Activated T-cell treated with anti-CD3 and anti-CD28 coated beads for 1 hour (primary cell): ENCODE data around the gene CPED1.
"Not testable (repeated sequence)": the region's sequence is repeated elsewhere in the genome, so short reads cannot be mapped to it uniquely, and the experiment has no call there.

Experiments
- DNase-seq: peaks from one replicate; pipeline ENCODE4 v3.0.0-alpha.2; 2020; ENCODE audit warnings: low read depth

The CPED1 gene

DNA sequence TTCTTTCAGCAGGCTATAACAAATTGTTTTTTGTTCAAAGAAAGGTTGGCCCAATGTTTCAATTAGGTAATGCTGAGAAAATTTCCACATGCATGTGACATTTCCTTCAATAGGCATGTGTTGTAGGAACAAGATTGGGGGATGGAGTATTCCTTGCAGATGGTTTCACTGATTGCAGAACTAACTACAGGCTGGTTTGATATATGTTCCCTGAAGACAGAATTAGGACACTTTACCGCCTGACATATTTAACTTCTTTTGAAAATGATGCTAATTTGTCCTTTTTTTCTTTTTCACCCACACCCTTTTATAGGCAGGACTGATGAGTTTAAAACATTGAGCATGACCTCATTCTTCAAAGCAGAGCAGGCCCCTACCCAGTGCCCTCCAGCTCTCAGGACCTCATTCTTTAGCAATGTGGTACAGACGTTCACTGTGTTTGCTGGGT lies 163.3 kb downstream of the CPED1 start:
- no peak for DNase-seq

DNA sequence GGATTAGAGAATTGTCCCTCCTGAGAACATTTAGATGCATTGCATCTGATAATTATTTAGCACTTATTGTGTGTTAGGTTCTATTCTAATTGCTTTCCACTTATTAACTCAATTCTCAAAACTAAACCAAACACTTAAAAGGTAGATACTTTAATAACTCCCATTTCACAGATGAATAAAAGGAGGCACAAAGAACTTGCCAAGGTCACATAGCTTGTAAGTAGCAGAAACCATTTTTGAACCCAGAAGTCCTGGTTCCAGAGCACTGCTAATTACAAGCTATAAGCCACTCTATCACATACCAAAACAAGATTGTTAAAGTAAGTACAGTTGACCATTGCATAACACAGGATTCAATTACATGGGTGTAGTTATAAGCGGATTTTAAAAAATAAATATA lies 164.9 kb downstream of the CPED1 start:
- DNase-seq, result no peak

DNA sequence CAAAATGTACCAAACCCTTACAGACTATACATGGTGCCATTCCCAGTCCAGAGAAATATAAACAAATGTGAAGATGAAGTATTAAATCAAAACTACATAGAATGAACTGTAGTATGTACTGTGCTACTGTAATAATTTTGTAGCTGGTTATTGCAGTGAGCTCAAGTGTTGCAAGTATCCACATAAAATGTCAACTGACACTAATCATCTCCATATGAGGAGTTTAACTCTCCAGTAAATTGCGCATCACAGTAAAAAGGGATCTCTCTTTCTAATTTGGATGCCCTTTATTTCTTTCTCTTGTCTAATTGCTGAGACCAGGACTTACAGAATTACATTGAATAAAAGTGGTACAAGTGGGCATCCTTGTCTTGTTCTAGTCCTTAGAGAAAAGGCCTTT lies 165.5 kb downstream of the CPED1 start:
- no peak for DNase-seq

DNA sequence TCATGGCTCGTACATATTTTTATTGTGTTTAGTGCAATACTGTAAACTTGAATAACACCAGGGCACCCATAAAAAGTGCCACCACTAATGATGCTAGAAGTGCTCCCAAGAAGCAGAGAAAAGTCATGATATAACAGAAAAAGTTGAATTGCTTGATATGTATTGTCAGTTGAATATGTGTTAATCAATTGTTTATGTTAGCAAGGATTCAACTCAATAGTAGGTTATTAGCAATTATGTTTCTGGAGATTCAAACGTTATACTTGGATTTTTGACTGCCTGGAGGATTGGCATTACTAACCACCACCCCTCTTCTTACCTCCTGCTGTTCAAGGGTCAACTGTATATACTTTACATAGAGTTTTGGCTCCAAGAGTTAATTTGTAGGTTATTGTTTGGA lies 168.3 kb downstream of the CPED1 start:
- DNase-seq, result no peak

DNA sequence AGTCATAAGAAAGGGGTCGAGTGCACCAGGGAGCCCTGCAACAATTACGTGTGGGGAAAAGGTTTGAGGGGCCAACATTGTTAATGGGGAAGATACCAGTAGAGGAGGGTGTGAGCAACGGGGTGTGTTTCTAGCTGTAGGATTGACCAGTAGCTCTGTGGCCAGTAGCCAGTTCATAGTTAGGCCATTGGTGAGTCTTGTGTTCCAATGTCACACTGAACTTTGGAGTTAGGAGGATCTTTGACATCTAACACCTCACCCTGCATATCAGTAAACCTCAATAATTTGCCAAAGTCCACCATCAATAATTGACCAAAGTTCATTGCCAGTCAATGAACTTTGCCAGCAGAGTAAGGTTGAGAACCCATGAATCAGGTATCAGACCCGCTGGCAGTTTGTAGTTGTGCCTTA lies 168.8 kb downstream of the CPED1 start:
- DNase-seq, result no peak

DNA sequence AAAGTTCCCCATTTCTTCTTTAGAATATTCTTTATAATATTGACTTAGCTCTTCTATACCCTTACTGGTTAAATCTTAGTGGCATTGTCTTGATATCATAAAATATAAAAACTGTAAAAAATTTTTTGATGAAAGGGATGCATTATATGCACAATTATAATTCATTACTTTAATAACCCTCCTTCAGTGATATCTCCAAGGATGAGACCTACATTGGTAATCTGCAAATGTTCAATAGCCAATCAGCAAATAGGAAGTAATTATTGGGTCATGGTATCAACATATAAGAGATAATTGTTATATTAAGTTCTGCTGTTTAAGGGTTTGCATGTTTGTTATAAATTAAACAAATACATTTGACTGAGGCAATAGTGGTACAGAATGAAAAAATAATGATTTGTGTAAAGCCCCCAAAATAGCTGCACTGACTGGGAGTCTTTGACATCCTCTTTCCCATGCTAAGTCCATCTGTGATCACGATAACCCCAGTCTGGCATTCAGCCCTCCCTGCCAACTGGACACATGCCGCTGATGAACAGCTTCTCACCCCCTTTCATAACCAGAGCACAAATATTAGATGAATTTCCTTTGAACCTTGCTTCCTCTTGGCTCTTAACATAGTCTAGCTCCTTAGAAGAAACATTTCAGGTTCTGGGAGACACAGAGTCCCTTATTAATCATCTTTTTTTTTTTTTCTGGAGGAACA lies 169.5 kb downstream of the CPED1 start:
- no peak for DNase-seq

DNA sequence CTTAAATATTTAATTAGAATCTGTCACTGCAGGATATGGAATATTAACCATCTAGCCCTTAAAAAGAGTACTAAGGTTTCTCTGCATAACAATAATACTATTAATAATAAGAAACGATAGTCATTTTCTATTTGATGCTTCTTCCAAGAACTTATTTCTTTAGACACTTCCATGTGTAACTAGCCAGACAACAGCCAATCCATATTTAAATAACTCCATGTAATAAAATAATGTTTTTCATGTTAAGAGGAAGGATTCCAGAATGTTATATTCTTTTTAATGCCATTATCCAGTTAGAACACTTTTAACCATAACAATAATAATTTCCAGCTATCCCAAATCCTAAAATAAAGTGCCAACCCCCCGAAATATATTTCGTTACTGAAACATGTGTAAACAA lies 170.2 kb downstream of the CPED1 start:
- DNase-seq, result no peak

DNA sequence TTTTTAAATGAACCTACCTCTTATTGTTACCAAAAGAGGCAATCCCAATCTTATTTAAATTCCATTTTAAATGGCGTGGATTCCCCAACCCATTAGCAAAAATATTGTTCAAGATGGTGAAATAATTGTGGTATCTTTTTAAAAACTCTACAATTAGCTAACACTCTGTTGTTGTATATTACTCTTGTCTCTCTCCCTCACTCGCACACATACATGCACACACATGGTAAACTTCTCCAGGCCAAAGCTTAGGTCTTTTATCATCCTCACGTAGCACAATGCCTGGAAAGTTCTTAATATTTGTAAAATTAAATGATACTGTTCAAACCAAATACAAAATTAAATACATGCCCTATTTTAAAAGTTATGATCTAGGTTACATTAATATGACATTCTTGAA lies 171.0 kb downstream of the CPED1 start:
- DNase-seq, result no peak

DNA sequence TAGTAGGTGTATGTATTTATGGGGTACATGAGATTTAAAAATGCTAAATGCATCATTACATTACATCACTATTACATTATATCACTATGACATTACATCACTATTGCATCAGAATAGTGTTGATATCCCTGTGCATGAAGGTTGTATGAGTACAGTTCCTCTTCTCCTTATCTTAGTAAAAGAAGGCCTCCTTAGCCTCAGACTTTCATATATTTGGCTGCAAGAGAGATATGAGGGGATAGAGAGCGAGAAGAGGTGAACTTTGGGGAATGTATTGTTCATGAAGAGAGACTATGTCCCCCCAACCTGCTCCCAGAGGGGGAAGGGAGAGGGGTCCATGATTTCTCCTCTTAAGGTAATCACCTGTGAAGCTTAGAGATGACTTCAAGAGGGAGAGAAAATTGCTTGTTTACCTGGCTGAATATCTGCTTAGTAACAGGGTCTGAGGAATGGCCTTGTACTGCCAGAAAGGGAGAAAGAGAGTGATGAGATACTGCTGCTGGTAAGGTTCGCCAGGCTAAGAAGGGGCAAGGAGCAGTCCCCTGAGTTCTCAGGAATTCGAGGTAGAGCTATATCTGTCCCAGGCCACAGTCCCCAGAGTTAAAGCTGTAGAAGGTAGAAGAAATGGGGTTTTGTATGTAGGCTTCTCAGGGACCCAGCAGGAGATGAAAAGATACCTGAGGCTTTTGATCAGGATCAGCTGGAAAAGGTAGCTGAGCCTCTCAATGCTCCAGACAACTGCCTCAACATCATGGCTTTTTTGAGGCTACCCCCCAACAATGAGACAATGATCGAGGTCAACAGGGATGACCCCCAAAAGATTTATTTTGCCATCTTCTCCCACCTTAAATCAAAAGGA lies 171.9 kb downstream of the CPED1 start:
- no peak for DNase-seq

DNA sequence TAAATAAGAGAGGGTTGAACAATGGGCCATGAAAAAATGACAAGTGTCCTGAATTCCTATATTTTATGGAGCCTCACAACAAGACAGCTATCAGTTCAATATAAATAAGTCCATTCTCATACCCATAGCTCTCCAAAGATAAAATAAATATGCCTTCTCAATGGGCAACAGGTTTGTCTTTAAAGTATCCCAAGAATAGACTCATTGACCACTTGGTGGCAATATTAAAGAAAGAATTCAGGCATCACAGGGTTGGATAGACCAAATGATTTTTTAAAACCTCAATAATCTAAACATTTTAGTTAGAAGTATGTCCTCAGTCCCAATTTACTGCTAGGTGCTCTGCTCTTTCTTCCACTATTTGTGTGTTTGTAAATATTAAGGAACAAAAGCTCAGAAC lies 175.2 kb downstream of the CPED1 start:
- DNase-seq, result no peak

DNA sequence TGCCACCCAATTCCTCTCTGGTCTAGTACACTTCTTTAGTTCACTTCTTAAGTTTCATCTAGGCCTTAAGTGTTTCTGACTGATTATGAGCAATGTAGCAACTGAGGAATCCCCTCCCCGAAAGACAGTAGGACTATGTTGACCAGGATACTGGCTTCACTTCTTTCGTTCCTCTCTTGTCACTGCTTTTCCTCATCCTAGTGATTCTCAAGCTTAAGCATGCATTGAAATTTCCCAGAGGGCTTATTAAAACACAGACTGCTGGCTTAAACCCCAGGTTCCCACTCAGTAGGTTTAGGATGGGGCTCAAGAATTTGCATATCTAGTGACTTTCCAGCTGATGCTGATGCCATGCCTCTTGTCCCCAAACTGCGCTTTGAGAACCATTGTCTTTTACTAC lies 175.7 kb downstream of the CPED1 start:
- DNase-seq, result no peak

DNA sequence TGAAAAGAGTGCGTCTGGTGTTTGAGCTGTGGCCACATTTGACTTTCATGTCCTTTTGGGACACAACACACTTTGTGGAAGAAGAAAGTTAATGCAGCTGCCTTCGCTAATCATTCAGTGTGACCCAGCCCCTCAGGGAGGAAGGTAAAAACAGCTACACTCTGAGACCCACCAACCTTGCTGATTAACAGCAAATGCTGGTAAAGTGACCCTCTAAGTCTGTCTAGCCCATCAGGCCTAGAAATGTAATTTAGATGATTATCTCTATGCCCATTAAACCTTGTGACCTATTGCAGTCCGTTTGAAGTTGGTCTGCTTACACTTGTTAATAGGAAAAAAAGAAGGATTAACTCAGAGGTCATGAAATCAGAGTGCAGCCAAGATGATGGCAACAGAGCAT lies 178.4 kb downstream of the CPED1 start:
- no peak for DNase-seq

DNA sequence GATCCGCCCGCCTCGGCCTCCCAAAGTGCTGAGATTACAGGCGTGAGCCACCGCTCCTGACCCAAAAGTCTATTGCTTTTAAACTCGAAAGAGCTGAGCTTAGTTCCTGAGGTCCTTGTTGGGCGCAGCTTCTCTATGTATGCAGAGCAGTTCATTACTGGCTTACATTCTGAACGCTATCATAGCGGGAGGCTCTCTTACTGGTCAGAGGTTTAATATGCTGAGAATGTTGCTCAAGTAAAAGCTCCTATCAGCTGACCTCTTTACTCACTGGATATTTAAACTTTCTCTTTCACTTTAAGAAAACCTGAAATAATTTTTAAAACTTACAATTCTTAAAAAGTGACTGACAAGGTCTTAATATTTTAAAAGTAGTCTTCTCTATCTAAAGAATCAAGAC lies 179.5 kb downstream of the CPED1 start:
- DNase-seq, result no peak

DNA sequence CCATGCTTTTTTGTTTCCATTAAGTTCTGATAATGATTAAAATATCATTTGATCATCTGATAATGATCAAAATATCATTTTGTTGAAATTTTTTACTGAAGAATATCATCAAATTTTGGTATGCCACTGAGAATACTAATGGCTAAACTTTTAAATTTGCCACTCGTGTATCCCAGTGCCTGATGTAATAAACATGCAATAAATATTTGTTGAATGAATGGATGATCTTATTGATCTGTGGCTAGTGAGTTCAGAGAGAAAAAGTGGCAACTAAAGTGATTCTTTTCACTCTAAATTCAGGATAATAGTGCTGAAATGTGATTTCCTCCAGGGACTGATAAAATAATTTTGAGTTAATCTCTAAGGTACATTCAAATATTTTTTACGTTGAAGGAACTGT lies 181.0 kb downstream of the CPED1 start:
- DNase-seq, result no peak

DNA sequence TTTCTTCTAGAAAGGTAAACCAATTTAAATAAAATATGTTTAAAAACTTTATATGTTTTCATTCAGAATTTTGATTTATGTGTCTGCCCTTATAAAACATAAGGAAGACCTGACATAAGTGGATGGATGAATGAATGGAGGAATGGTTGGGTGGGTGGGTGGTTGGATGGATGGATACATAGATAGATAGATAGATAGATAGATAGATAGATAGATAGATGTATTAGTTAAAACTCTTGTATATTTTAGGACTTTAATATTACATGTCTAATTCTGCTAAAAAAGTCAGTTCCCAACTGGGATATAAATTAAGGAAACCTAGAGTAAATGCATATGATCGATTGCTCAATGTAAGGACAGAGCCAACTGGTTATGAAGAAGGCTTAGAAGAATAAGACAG lies 184.0 kb downstream of the CPED1 start:
- DNase-seq, result no peak

DNA sequence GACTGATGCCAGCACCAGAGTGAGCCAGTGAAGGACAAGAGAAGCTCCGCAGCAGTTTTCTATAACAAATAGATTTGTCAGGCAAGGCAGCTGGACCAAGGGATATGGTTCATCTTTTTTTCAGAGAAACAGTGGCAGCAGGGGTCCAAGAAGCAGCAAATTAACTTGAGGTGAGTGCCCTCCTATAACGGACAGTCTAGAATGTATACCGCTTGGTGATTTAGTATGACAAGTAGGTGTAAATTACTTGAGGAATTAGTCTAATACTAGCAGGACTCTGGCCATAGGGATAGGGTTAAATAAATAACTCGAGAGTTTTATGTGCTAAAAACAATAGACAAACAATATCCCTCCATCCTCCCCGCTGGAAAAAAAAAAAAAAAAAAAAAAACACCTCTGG lies 187.3 kb downstream of the CPED1 start:
- no peak for DNase-seq

DNA sequence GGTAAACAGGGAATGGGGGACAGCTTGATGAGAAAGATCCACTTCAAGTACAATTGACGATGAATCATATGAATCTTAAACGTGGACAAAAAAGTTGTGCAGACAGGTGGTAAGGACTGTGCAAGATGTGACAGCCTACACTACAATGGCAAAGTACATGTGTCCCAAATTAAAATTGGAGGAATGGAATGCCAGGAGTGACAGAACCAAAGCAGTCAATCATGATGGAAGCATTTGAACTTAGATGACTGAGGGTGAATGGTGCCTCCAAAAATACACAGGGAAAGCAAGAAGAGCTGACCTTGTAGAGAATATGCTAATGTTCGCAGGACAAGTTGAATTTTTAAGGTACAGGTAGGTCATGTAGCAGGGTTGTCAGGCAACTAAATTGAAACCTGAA lies 189.9 kb downstream of the CPED1 start:
- no peak for DNase-seq

DNA sequence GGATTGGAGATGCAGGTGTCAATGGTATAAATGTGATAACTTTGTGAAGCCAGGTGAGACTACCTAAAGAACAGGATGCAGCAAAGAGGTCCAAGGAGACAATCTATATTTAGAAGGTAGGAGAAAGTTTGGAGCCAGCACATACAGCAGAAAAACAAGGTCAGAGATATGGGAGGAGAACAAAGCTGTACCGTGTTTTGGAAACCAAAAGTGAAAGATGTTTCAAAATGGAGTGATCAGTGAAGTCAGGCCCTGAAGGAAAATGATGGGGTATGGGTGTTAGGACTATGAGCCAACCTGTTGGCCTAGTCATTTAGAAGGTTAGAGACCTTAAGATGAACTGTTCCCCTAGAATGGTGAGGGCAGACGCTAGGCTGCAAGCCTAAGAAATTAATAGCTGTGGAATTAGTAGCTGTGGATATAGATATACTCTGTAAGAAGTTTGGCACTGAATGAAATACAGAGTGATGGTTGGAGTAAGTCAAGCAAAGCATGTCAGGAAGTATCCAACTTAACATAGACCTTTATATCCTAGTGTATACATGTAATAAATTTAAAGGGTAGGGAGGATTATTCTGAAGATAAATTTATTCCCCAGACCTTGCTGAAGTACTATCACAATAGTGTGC lies 190.5 kb downstream of the CPED1 start:
- no peak for DNase-seq

DNA sequence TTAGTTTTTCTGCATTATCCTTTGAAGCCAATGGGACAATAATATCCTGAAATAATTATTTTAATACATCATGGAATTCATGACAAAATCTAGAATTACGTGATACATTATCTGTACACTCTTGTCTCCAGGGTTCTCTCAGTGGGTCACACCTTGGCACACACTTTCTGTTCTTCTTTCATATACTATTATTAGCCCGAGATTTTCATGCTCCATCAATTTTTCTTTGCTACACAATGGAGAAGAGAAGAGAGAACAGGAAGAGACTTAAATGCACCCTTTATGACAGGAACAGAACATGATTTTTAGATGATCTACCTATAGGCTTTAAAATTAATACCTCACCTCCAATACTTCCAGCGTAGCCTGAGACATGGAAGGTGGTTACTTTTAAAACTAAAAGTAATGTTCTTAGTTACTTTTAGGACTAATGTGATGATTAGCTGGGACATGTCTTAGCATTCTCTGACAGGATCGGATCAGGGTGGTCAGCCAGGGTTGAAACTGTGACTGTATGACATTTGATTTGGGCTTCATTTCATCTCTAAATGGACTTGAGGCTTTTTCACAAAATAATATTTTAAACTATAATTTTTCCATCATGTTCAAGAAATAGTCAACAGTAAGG lies 192.0 kb downstream of the CPED1 start:
- DNase-seq, result no peak

DNA sequence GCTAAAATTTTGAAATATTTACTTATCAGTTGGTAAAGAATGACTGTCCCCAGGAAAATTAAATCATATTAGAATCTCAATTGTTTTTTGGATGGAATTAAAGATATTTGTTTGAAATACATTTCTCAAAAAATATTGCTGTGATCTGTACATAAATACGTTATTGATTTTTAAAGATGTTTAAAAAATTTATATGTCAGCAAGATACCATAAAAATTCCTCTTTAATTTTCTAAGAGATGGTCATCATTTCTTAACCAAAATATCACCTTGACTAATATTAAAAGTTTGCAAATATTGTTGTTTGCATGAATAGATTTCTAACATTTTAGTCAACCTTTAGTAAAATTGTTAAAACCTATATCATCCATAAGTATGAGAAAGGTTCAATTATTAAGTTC lies 192.8 kb downstream of the CPED1 start:
- no peak for DNase-seq

DNA sequence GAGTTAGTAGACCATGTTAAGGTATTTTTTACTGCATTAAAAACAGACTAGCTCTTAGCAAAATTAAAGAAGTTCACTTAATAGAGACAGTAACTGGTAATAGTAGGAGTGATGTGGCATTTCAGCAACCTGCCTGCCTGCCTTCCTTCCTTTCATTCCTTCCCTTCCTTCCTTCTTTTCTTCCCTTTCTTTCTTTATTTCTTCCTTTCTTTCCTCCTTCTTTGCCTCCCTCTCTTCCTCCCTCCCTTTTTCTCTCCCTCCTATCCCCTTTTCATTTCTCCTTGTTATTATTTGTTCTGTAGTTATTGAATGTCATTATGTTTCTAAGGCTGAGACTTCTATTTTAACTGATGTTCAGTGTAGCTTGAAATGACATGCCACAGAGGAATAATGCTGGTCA lies 193.8 kb downstream of the CPED1 start:
- DNase-seq, result no peak

DNA sequence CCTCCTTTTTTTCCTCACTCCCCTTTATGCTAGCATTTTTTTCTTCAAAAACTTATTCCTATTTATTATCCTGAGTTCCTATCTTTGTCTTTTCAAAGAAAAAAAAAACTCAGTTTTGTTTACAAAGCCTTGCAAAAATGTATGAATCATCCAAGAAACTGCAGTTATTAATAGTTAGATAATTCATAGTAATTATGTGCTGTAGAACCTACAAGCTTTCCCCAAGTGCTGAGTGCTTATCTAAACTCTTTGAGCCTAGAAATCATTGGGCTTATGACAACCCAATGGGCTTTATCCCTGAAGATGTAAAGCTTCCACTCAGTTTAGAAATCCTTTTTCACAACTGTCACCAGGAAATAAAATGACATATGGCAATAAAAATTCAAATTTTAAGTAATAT lies 194.4 kb downstream of the CPED1 start:
- DNase-seq, result no peak

DNA sequence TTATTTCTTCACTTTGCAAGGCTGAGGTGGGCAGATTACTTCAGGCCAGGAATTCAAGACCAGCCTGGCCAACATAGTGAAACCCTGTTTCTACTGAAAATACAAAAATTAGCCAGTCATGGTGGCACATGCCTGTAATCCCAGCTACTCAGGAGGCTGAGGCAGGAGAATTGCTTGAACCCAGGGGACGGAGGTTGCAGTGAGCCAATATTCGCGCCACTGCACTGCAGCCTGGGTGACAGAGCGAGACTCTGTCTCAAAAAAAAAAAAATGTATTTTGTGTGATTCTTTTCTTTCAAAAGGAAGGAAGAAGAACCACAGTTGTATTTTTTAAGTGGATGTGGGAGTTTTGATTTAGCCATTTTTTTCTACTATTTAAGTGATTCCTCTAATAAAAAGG lies 195.4 kb downstream of the CPED1 start:
- not testable (repeated sequence) for DNase-seq
